Large intestine (tissue), 3 donors: ENCODE data around the gene MYL10. TPM values are rescaled to one million over a fixed set of nuclear protein-coding genes. Genes with fewer than 3 reads are reported as not detected.

Source experiments
- DNase-seq, 2 donors: peaks; one replicate each; pipeline versions ENCODE4 v3.0.0 to v3.0.0-alpha.2; 2013
- H3K27ac ChIP-seq: one replicate; pipeline ENCODE4 v1.5.1; 2013; ENCODE audit warnings: low read length
- H3K27me3 ChIP-seq: 2 replicates; pipeline ENCODE4 v1.6.1; 2013; ENCODE audit warnings: low read length; ENCODE audit not compliant: control insufficient read depth, insufficient read depth
- H3K36me3 ChIP-seq: 2 replicates; pipeline ENCODE4 v1.6.1; 2013; ENCODE audit warnings: low read length; ENCODE audit not compliant: control insufficient read depth, insufficient read depth
- H3K4me1 ChIP-seq: one replicate; pipeline ENCODE4 v1.6.1; 2013; ENCODE audit warnings: low read length; ENCODE audit not compliant: control insufficient read depth, insufficient read depth
- H3K4me3 ChIP-seq: one replicate; pipeline ENCODE4 v1.5.1; 2013; ENCODE audit warnings: low read length
- H3K9me3 ChIP-seq: one replicate; pipeline ENCODE4 v1.6.1; 2013; ENCODE audit warnings: mild to moderate bottlenecking, low read depth, low read length, moderate library complexity; ENCODE audit not compliant: control insufficient read depth
- WGBS: methylation state at CpG from one replicate; pipeline ENCODE4 v1.1.5; 2013; ENCODE audit warnings: low lambda C conversion rate; ENCODE audit not compliant: insufficient coverage; 5-methylcytosine and 5-hydroxymethylcytosine counted together
- polyA plus RNA-seq: library from polyadenylated mRNA; unstranded; fragments of 120-200 nt; gene quantifications from one replicate; pipeline ENCODE4 v1.2.1, GENCODE V29; 2013

The MYL10 gene
- polyA plus RNA-seq, 1 donor = not detected

GRCh38 chr7:101598422-101598985 is 30.6 kb downstream of the MYL10 start:
- Histone ChIP-seq H3K4me1 (peaks cover 20% of the 10 kb centered on the region), H3K4me3 (no peak overlapping the region), H3K36me3 (no peaks in the 10 kb centered on the region), H3K27me3 (no peaks in the 10 kb centered on the region), H3K27ac (peak overlapping the region; percentile 35), H3K9me3 (no peaks in the 10 kb centered on the region)
- peak; percentile 49 to 80 for DNase-seq
- WGBS = no CpG with 5 or more reads among the region's 18 CpGs

DNA sequence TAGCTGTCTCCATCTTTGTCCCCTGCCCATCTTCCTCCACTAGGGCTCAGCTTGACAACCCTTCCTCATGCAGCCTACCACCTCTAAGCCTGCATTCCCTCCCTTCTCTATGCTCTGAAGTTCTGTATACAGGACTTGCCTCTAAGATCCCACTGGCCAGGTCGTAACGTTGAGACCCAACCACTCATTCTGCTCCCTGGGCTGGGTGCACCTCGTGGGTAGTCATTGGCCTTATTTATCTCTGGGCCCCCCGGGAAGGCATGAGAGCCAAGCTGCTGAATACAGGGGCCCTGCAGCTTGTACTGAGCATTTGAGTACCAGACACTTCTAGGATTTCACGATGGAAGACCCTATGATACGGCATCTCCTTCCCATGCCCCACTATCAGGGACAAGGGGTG is 31.2 kb downstream of the MYL10 start:
- Histone ChIP-seq H3K9me3 (no peaks in the 10 kb centered on the region), H3K27ac (peak overlapping the region; percentile 35), H3K27me3 (no peaks in the 10 kb centered on the region), H3K4me3 (no peak overlapping the region), H3K36me3 (no peaks in the 10 kb centered on the region), H3K4me1 (peaks cover 20% of the 10 kb centered on the region)
- WGBS = no CpG with 5 or more reads among the region's 6 CpGs
- peak in 1 of 2 donors; percentile 26 for DNase-seq

- H3K36me3 ChIP-seq = no peaks in the 10 kb centered on the region
- WGBS = no CpG with 5 or more reads among the region's 1 CpG
These were observed 32.2 kb downstream of the MYL10 start for GRCh38 chr7:101596898-101597297.

DNA sequence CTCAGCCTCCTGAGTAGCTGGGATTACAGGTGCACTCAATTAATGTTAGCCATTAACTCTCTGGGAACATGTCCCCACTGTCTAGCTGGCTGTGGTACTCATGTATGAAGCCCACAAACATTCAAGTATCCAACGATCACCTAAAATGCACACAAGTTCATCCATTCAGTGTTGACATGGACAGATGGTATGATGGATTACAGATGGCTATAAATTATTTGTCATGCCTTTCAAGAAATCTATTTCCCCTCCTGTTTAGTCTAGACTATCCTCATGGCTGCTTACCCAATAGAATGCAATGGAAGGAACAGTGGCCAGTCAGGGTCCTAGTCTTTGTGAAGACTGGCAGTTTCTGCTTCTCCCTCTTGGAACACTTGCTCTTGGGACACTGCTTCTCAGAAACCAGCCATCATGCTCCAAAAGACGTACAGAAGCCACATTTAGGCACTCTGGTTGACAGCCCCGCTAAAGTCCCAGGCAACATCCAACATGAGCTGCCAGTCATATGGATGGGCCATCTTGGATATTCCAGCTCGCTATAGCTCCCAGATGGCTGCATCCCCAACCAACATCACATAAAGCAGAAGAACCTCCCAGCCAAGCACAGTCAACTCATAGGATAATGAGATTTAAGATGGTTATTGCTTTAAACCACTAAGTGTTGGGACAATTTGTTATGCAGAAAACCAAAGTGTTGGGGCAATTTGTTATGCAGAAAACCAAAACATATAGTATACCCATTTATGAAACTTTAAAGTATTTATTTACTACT is 33.1 kb downstream of the MYL10 start:
- WGBS = no CpG with 5 or more reads among the region's 4 CpGs
- no peaks in the 10 kb centered on the region for H3K27me3 ChIP-seq

More at GRCh38 chr7:101596898-101597297, 32.2 kb downstream of the MYL10 start:
- DNase-seq = no peak
- peaks cover 16% of the 10 kb centered on the region for H3K4me1 ChIP-seq
- H3K27me3 ChIP-seq = no peaks in the 10 kb centered on the region
- H3K27ac ChIP-seq = no peak overlapping the region
- no peaks in the 10 kb centered on the region for H3K9me3 ChIP-seq
- no peak overlapping the region for H3K4me3 ChIP-seq

GRCh38 chr7:101595246-101595645 is 33.9 kb downstream of the MYL10 start:
- DNase-seq = no peak
- WGBS = no CpG with 5 or more reads among the region's 1 CpG
- no peaks in the 10 kb centered on the region for H3K27me3 ChIP-seq
- no peaks in the 10 kb centered on the region for H3K36me3 ChIP-seq
- H3K27ac ChIP-seq = no peak overlapping the region
- peaks cover 14% of the 10 kb centered on the region for H3K4me1 ChIP-seq
- H3K9me3 ChIP-seq = no peaks in the 10 kb centered on the region
- no peak overlapping the region for H3K4me3 ChIP-seq

More for the DNA sequence above, 33.1 kb downstream of the MYL10 start:
- no peaks in the 10 kb centered on the region for H3K36me3 ChIP-seq
- no peak overlapping the region for H3K4me3 ChIP-seq
- H3K27ac ChIP-seq = no peak overlapping the region
- no peaks in the 10 kb centered on the region for H3K9me3 ChIP-seq
- H3K4me1 ChIP-seq = peaks cover 14% of the 10 kb centered on the region
- no peak for DNase-seq

- Histone ChIP-seq H3K9me3 (no peaks in the 10 kb centered on the region), H3K36me3 (no peaks in the 10 kb centered on the region), H3K27ac (no peak overlapping the region), H3K27me3 (no peaks in the 10 kb centered on the region), H3K4me1 (peaks cover 14% of the 10 kb centered on the region), H3K4me3 (no peak overlapping the region)
- no peak for DNase-seq
- WGBS = no CpG with 5 or more reads among the region's 3 CpGs
These were observed 34.3 kb downstream of the MYL10 start for GRCh38 chr7:101594790-101595189.

- Histone ChIP-seq H3K36me3 (no peaks in the 10 kb centered on the region), H3K27ac (no peak overlapping the region), H3K4me3 (no peak overlapping the region), H3K27me3 (no peaks in the 10 kb centered on the region), H3K4me1 (peaks cover 7% of the 10 kb centered on the region), H3K9me3 (no peaks in the 10 kb centered on the region)
- no peak for DNase-seq
- 100% methylated on average over 1 of the region's 6 CpGs for WGBS
These were observed 35.5 kb downstream of the MYL10 start for GRCh38 chr7:101593556-101593955.

DNA sequence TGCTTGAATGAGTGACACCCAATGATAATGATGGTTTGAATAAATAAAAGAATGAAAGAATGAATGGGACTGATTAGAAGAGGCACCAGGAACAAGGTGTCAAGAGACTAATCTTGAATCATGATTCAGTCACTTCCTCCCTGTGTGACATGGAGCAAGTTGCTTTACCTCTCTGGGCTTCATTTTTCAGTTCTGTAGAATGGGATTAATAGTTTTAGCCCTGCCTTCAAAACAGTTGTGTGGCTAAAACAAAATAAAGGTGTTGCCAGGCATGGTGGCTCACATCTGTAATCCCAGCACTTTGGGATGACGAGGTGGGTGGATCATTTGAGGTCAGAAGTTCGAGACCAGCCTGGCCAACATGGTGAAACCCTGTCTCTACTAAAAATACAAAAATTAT is 37.6 kb downstream of the MYL10 start:
- Histone ChIP-seq H3K36me3 (no peaks in the 10 kb centered on the region), H3K9me3 (no peaks in the 10 kb centered on the region), H3K4me3 (no peak overlapping the region), H3K27ac (no peak overlapping the region), H3K27me3 (no peaks in the 10 kb centered on the region), H3K4me1 (peaks cover 8% of the 10 kb centered on the region)
- DNase-seq = no peak
- WGBS = no CpG with 5 or more reads among the region's 2 CpGs

- no CpG with 5 or more reads among the region's 18 CpGs for WGBS
- no peak for DNase-seq
These were observed 38.2 kb downstream of the MYL10 start for GRCh38 chr7:101590663-101591435.

DNA sequence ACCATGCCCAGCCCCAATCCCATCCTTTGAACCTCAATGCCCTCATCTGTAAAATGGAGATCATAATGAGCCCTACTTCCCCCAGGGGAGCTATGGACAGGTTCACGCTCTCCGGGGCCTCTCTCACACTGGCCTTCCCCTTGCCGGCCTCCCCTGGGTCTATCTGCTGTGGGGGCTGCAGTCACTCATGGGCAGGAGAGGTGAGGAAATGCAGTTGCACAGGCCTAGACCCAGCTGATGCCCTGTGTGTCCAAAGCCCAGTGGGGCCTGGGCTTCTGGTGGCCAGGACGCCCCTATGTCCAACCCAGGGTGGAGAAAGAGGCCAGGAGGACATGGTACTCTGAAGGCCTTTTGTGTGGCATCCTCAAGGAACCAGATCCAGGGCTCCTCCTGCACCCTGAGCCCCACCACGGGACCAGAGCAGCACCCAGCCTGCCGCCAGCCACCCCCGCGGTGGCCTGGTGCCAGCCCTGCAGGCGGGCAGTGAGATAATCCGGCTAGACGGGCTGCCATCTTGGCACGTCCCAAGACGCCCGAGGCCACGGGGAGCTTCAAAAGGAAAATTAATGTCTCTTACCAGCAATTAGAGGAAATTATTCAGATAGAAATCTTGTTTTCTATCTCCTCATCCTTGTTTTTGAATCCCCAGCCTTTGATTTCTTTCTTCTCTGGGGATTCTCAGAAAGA is 39.0 kb downstream of the MYL10 start:
- Histone ChIP-seq H3K4me3 (no peak overlapping the region), H3K27ac (no peak overlapping the region), H3K36me3 (no peaks in the 10 kb centered on the region), H3K9me3 (no peaks in the 10 kb centered on the region), H3K4me1 (peaks cover 20% of the 10 kb centered on the region), H3K27me3 (no peaks in the 10 kb centered on the region)
- no peak for DNase-seq
- WGBS = no CpG with 5 or more reads among the region's 15 CpGs

More at GRCh38 chr7:101590663-101591435, 38.2 kb downstream of the MYL10 start:
- H3K9me3 ChIP-seq = no peaks in the 10 kb centered on the region
- H3K27ac ChIP-seq = no peak overlapping the region
- peaks cover 13% of the 10 kb centered on the region for H3K4me1 ChIP-seq
- no peaks in the 10 kb centered on the region for H3K36me3 ChIP-seq
- no peaks in the 10 kb centered on the region for H3K27me3 ChIP-seq
- no peak overlapping the region for H3K4me3 ChIP-seq
